NOMO-1 treated with dmso at 0.1 percent for 144 hours (cell line): Measurements from ENCODE around the gene GALNT2.

Experiments
- DNase-seq: peaks from one replicate; lab custom pipeline; 2025; ENCODE audit not compliant: unreplicated experiment; lab: John Stamatoyannopoulos, UW

The GALNT2 gene

DNA sequence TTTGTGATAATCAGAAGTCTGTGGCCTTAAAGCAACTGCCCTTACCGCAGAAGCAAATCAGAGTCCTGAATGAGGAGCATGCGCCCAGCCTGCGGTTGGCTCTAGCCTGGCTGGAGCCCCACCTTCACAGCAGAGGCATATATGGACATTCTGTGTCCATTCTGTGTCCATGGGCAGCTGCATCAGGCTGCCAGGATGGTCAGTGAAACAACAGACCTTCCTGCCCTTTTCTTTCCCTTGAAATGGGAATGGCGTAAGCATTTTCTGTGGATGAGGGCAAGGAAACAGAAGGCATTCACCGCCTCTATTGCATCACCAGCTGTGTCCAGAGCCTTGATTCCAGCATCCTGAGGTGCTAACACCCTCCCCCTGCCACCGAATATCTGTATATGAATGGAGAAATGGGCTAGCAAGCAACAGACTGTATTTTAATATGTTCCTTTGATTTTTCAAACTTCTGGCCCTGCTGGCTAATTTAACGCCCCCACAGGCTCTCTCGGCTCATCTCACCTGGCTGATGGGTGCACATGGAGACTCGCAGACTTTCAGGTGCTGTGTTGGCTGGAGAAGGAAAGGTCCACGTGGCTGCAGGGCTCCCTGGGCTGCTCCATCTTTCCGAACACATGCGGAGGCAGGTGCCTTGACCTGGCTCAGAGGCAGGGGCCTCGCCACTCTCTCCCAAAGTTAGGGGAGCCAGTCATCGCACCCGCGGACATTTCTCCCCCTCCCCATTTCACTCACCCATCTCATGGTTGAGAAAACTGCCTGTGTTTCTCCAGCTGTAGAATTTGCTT, 159.2 kb downstream of the GALNT2 start:
- no peak for DNase-seq

DNA sequence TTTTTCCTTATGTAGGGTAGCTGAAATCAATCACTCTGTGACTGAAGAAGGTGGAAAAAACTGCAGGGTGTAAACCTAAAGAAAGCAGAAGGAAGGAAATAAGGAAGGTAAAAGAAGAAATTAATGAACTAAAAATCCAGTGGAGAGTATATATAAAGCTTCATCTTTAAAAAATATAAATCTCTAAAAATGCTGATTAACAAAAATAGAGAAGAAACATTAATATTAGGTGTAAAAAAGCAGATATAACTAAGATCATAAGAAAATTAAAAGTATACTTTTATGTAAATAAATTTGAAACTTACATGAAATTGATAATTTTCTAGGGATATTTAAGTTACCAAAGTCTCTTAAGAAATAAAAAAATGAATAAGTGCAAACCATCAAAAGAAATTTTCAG, 159.8 kb downstream of the GALNT2 start:
- DNase-seq, result no peak

DNA sequence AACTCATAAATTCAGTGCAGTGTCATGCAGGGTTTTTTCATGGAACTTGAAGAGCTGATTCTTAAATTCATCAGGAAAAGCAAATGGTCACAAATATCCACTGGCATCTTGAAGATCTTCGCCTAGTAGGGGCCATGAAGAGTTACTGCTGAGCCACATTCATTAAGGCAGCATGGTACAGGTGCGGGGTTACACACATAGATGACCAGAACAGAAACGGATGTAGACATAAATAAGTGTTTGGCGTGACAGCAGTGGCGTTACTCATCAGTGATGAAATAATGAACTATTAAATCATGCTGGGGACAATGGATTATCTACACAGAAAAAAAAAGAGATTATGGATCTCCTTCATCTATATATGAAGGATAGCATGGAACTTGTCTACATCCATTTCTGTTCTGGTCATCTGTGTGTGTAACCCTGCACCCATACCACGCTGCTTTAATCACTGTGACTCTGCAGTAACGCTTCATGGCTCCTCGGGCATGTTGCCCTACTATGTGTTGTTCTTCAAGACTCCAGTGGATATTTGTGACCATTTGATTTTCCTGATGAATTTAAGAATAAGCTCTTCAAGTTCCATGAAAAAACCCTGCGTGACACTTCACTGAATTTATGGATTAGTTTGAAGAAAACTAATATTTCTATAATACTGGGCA, 161.3 kb downstream of the GALNT2 start:
- no peak for DNase-seq

DNA sequence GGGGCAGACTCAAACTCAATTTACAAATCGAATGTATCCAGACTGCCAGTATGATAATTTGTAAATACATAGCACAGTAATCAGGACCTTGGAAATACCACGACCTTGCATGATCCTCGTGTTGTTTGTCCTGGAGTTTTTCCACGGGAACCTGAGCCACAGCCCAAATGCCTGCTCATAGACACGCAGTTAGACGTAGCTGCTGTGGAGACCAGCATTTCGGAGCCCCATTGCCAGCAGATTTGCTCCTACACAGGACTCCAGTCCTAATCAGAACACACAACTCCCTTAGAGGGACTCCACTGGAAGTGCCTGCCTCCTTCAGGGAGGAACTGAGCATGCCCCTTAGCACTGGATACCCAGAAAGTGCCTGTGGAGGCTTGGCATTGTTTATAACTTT, 163.2 kb downstream of the GALNT2 start:
- DNase-seq, result no peak

DNA sequence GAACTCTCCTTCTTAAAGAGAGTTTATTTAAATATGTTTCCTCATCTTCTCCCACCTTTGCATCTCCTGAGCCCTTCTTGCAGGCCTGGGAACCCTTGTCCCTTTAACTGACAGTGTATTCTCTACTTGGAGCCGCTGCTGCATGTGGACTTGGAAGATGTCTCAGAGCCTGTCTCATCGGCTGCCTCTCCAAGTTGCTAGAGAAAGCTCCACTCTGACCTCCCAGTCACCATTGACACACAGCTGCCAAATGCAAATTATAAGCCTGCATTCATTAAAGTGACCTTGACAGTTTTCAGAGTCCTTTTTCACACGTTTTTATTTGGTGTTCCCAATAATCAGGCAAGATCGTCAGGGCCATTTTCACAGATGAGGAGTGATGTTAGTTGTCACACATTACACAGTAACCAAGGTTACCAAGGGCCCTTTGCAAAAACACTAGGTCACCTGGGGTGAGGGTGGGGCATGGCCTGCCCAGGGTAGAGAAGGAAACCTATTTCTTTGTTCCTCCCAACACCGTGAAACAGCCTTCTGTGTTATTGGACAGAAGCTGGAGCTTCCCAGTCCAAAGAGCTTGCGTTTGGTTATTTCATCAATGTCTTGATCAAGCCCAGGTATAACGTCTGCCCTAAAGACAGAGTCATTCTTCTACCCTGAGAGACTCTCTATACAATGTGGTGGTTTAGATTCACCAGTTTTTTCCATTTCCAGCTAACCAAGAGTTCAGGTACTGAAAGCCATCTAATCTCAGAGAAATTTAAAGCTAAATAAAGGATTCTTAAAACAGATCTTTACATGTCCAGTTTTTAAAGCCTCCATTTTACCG, 164.1 kb downstream of the GALNT2 start:
- DNase-seq, result no peak

DNA sequence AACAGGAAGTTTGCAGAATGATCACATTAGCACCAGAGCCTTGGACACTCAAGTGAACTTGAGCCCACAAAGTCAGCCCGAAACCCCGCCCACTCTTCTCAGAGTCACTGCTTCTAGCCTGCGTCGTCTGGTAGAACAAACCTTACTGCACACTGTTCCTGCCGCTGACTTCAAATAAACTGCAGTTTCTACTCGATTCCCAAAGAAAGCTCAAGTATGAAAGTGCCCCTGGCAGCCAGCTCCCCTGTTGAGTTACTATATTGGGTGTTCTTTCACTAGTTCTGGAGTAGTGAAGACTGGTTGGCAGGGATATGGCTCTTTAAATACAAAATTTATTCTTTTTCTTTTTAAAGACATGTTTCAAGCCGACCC, 164.7 kb downstream of the GALNT2 start:
- no peak for DNase-seq

DNA sequence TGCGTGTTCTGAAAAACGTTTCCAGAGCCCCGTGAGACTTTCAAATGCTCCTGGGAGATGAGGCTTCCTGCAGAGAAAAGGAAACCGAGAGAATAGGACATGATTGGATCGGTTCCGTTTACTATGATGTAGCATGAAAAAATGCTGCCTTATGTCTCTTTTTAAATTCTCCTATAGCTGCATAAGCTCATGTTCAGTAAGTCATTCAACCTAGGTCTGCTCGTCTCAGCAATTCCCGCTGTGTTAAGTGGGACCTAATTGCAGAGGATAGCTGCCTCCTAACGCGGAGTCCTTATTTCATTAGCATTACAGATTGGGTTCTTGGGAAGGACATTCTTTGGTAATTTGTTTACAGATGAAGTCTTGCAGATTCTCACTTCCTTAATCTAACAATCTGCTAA, 165.3 kb downstream of the GALNT2 start:
- no peak for DNase-seq

DNA sequence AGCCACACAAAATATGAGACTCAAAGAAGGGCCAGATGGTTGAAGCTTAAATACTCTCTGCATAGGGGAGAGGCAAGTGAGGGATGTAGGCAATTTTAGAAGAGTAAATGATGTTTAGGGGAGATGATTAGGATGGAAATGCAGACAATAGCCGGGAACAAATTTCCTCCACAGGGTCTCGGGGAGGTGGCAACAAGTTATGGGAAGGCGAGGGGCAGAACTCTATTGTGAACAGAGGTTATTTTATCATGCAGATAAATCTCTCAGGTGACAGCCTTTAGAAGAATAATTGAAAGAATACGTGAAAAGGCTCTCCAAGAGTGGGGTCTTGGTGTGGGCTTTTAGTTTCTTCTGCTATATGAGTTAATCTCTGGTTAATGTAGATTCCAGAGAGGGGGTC, 166.7 kb downstream of the GALNT2 start:
- DNase-seq, result no peak

DNA sequence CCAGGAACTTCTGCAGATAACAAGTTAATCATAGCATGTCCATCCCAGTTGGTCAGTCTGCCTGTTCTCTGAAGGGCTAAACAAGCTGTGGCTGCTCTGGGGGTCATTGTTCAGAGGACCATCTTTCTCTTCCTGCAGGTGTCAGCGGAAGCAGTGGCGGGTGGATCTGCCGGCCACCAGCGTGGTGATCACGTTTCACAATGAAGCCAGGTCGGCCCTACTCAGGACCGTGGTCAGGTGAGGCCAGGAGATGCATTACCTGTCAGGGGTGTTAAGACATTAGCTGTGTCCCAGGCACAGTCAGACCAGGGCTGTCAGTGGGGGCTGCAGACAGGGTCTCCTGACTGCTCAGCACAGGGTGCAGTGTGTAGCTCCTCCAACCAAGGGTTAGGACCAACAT, 168.8 kb downstream of the GALNT2 start:
- no peak for DNase-seq

DNA sequence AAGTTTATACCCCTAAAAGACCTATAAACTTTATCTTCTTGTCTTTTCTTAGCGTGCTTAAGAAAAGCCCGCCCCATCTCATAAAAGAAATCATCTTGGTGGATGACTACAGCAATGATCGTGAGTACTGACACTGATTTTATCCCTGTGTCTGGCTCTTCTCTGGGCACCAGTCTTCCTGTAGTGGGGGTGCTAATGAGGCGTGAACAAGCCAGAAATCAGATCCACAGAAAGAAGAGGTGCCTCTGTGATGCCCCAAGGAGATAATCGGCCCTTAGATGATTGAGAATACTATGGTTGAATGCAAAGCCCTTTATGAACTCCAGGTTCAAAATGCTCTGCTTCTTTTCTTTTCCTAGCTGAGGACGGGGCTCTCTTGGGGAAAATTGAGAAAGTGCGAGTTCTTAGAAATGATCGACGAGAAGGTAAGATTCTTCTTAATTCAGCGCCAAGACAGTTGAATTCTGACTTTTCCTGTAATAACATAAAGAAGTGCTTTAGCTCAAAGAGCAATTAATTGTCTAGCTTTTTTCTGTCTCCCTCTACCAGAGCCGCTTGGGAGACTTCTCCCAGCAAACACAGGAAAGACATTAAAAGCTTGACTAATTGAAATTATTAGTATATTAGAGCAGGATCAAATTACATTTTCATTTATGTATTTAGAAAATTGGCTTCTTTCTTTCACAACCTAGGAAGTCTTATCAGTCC, 169.4 kb downstream of the GALNT2 start:
- DNase-seq, result no peak

DNA sequence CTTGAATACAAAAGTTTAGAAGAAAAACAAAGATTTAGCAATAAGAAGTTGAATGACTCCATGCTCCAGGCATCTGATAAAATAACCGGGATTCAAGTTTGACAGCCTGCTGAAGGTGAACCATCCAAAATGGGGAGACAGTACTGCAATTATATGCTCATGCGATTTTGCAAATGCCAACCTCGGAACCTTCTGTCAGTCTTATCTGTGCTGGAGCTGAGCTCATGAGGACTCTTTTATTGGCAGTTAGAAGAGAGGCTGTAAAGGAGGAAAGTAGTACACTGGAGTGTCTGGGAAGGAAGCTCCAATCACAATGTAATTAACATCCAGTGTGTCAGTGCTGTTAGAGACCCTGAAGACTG, 170.0 kb downstream of the GALNT2 start:
- DNase-seq, result no peak

DNA sequence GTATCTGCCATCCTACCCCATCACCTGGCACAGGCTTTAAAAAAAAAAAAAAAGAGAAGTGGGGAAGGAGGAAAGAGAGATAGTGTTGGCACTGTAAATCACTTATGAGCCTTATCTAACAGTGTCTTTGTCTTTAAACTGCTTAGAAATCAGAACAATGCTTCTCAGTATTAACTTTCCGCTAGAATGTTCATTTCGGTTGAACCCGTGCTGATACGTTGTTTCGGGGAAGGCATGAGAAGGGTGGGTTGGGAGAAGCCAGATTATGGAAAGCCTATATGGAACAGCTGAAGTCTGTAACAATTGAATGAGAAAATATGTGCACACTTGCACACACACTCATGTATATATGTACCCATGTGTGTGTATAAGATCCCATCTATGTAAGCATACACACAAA, 170.8 kb downstream of the GALNT2 start:
- DNase-seq, result no peak

DNA sequence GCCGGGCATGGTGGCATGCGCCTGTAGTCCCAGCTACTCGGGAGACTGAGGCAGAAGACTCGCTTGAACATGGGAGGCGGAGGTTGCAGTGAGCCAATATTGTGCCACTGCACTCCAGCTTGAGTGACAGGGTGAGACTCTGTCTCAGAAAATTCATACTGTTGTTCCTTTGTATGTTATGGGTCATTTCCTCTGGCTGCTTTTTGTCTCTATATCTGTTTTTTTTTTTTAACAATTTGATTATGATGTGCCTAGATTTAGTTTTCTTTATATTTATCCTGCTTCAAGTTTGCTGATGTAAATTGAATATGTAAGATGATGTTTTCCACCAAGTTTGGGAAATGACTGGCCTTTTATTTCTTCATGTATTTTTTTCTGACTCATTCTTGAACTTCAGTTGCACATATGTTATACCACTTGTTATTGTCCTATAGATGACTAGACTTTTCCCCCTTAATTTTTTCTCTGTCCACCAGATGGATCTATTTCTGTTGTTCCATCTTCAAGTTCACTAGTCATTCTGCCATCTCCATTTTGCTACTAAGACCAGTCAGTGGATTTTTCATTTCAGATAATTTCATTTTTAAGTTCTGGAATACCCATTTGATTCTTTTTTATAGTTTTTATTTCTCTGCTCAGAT, 173.5 kb downstream of the GALNT2 start:
- no peak for DNase-seq

DNA sequence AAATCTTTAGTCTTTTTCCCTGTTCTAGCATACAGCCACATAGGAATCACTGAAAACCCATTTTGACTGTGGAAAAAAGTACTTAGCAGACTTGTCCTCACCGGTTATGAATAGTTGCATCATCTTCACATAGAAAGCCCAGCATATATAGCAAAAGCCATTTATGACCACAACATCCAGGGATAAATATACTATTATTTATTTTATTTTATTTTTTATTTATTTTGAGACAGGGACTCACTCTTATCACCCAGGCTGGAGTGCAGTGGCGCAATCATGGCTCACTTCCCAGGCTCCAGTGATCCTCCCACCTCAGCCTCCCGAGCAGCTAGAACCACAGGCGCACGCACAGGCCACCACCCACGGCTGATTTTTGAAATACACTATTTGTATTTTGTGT, 175.3 kb downstream of the GALNT2 start:
- DNase-seq, result no peak

DNA sequence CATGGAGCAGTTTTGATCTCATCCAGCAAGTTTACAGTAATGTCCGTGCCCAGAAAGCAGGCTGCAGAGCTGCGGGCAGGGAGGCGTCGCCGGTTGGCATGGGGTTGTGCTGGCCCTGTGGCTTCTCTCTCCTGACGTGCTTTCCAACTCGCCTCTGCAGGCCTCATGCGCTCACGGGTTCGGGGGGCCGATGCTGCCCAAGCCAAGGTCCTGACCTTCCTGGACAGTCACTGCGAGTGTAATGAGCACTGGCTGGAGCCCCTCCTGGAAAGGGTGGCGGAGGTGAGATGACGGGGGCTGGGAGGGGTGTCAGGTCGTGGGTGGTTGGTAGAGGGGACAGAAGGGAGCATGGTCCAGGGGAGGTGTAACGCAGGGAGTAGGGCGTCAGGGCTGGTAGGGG, 176.1 kb downstream of the GALNT2 start:
- no peak for DNase-seq

DNA sequence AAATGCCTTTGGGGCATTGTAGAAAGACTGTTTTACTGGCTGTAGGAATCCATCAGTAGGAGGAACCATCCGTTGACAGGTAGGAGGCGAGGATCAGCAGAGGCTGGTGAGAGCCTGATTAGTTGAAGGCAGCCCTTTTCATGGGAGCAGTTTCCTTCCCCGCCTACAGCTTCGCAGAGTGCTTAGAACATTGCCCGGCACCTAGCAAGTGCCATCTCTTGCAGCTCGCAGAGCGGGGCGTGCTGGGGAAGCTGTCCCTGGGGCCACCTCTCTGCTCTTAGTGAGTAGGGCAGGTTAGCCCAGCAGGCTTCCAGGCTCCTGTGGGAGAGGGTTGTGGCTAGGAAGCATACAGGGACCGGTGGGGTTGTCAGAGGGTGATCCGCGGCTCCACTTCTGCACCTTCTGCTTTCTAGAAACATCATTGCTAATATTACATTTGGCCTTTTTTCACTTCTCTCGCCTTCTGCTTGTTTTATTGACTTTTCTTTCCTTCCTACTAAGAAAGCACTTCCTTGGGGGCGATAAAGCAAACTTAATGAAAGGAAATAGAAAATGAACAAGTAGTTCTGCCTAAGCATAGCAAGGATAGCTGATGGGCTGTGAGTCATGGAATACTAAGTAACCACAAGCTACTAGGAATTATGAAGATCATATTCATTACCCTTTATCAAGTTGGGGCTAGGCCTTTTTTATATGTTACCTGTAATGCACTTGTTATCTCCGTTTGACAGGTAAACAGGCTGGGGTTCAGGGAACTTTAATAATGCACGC, 176.7 kb downstream of the GALNT2 start:
- no peak for DNase-seq

DNA sequence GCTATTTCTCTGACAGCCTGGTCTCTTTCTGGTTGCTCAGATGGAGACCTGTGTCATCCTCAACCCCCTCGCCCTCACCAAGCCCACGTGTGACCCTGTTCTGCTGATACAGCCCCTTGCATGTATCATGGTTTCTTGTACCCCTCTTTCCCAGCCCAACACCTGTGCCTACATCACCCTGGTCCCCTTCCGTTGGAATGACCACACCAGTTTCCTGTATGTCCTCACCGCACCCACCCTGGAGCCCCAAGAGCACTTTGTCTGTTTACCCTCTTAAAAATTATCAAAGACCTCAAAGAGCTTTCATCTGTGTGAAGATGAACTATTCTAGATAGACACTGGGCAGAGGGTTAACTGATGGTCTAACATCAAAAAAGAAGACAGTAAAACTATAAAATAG, 179.5 kb downstream of the GALNT2 start:
- DNase-seq, result no peak

DNA sequence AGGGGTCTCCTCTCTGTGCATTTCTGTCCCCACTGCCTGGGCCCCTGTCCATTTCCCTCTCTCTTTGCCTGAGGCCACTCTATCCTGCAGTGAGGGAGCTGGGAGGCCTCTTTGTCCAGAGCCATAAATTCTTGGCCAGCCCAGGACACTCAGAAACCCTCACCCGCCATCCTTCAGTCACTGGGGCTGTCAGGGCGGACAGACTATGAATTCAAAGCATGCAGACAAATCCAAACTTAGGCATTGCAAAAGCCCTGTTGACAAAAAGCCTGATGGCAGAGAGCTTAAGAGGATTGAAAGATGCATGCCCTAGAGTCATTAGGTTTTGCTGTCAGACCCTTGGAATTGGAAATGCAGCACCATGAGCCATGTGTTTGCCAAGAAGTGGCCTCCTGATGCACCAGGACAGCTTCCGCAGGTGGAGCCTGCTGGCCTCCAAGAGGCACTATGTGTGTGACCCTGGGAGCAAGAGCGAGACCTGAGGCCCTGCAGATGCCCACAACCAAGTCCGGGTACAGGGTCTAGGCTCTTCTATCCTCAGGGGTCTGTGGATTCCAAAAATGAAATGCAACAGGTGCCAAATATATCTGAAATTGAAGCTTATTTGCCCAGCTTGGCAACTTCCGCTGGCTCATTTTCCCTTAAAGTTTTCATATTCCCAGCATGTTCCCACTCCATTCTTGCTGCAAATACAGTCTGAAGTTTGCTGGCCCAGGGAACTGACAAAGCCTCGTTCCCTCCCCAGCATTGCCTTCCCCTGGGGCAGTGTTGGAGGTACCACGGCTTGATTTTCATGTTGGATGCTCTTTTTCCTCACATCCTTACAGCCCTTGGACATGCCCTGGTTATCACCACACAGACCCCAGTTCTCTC, 181.2 kb downstream of the GALNT2 start:
- DNase-seq, result no peak

DNA sequence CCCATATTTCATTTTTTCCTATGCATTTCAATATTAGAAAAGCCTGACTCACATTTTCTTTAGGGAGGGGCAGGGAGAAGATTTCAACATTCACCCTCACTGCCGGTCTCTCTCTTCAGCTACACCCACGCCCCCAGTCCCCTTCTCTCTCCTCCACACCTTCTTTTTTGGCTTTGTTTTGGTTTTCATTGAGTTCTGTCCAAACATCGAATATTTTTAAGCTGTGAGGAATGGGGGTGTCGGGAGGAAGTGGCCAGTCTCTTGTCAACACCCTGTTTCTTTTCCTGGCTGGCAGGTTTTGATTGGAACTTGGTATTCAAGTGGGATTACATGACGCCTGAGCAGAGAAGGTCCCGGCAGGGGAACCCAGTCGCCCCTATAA, 181.8 kb downstream of the GALNT2 start:
- DNase-seq, result no peak
